GM12864 (cell line): ENCODE measurements around the gene AHCY.

Experiments used
- DNase-seq: peaks from one replicate; pipeline ENCODE4 v3.0.0-alpha.2; 2011; ENCODE audit warnings: low read depth
- H3K4me3 ChIP-seq: 2 replicates; pipeline ENCODE4 v1.5.1; 2011; ENCODE audit warnings: mild to moderate bottlenecking, low read depth, low read length, control low read depth
- TF ChIP-seq, protein P1 (sequence below): IDR thresholded peaks from 2 replicates; pipeline ENCODE4 v1.5.1; 2011; ENCODE audit warnings: low read depth, mild to moderate bottlenecking, moderate library complexity, low read length, control low read depth, inconsistent platforms; ENCODE audit errors: missing control alignments

Gene AHCY

DNA sequence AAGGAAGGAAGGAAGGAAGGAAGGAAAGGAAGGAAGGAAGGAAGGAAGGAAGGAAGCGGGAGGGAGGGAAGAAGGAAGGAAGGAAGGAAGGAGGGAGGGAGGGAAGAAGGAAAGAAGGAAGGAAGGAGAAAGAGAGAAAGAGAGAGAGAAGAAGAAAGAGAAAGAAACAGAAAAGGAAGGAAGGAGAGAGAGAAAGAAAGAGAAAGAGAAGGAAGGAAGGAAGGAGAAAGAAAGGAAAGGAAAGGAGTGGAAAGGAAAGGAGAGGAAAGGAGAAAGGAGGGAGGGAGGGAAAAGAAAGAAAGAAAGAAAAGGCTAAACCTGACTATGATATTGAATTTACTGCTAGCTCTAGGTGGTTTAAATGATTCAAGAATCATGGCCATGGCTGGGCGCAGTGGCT is 67.3 kb downstream of the AHCY start:
- TF ChIP-seq, protein P1, sequence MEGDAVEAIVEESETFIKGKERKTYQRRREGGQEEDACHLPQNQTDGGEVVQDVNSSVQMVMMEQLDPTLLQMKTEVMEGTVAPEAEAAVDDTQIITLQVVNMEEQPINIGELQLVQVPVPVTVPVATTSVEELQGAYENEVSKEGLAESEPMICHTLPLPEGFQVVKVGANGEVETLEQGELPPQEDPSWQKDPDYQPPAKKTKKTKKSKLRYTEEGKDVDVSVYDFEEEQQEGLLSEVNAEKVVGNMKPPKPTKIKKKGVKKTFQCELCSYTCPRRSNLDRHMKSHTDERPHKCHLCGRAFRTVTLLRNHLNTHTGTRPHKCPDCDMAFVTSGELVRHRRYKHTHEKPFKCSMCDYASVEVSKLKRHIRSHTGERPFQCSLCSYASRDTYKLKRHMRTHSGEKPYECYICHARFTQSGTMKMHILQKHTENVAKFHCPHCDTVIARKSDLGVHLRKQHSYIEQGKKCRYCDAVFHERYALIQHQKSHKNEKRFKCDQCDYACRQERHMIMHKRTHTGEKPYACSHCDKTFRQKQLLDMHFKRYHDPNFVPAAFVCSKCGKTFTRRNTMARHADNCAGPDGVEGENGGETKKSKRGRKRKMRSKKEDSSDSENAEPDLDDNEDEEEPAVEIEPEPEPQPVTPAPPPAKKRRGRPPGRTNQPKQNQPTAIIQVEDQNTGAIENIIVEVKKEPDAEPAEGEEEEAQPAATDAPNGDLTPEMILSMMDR, result no peak
- DNase-seq, result no peak
- no peak overlapping the region for H3K4me3 ChIP-seq

GRCh38 chr20:34233687-34234086 is 69.5 kb downstream of the AHCY start:
- TF ChIP-seq, protein P1, result no peak
- H3K4me3 ChIP-seq, result no peak overlapping the region
- DNase-seq, result no peak

DNA sequence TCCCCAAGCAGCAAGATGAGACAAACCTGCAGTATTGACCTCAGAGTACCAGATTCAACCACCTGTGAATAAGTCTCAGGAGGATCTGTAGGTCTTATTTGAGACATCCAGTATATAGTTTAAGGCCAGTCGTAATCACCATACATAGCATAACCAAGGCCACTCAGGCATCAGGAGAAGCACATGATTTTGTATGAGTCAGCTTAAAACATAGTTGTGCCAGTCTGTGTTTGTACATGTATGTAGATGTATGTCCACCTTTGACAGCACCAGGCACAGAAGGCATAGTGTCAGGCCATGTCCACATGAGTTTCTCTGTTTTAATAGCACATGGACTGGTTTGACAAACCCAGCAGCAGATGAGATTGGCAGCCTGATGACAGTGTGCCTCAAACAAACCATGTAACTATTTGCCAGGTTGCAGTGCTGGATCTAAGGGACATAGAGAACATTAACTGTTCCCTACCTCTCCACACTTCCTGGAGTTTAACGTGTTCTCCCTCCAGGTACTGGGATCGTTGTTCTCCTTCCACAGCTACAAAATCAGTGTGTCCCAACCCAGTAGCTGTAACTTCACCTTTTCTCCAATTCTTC is 70.6 kb downstream of the AHCY start:
- H3K4me3 ChIP-seq, result no peak overlapping the region
- no peak for DNase-seq
- TF ChIP-seq, protein P1, result no peak

DNA sequence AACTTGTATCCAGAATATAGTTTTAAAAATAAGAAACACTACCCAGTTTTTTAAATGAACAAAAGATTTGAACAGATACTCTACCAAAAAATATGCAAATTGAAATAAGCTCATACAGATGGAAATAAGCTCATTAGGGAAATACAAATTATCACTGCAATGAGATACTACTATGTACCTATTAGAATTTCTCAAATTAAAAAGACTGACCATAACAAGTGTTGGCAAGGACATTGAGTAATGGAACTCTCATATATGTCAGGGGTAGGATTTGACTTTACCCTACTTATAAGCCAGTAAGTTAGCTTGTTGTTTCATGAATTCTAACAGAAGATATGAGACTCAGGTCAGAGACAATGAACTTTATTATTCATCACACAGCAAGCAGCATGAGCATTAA is 71.5 kb downstream of the AHCY start:
- DNase-seq, result no peak
- TF ChIP-seq, protein P1, result no peak

More for the DNA sequence above, 71.5 kb downstream of the AHCY start:
- no peak overlapping the region for H3K4me3 ChIP-seq
